ENCODE data around the gene TRIP12. TPM values are rescaled to one million over a fixed set of nuclear protein-coding genes. Genes with fewer than 3 reads are reported as not detected.

The TRIP12 gene
- total and polyA plus RNA-seq, 7 donors = 27.5 to 297 (median 224) TPM

DNA sequence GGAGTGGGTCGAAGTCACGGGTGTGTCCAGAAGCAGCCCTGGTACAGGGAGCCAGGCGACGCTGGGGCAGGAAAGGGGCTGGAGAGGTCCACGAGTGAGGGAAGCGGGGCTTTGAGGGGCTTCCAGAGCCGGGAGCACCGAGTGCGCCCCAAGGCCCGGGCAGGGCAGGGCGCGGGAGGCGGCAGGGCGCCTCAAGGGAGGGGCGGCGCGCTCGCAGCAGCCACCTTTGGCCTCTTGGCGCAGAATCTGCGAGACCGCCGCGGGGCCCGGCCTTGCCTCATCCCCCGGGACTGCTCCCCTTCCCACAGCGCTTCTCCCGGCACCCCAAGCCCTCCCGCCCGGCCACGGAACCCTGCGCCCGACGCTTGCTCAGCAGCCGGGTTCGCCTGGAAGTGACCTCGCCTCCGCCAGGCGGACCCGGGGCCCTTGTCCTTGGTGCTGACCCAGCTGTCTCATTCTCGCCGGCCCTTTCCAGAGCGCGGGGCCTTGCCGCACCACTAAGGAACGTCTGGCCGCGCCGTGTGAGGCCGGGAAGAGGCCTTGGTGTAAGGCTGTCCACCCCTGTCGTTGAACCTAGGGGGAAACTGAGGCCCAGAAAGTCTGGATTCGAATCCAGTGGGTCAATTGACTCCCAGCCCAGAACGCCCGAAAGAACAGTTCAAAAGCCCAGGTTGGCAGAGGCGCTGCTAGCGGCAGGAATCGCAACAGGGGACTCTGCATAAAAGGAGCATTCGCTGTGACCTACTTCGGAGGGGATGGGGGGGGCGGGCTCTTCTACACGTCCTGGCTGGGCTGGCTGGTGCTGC, 206.9 kb downstream of the TRIP12 start:
- DNase-seq = peak; percentile 53
- intact Hi-C loops (cut with DNase I) = no loop called here

DNA sequence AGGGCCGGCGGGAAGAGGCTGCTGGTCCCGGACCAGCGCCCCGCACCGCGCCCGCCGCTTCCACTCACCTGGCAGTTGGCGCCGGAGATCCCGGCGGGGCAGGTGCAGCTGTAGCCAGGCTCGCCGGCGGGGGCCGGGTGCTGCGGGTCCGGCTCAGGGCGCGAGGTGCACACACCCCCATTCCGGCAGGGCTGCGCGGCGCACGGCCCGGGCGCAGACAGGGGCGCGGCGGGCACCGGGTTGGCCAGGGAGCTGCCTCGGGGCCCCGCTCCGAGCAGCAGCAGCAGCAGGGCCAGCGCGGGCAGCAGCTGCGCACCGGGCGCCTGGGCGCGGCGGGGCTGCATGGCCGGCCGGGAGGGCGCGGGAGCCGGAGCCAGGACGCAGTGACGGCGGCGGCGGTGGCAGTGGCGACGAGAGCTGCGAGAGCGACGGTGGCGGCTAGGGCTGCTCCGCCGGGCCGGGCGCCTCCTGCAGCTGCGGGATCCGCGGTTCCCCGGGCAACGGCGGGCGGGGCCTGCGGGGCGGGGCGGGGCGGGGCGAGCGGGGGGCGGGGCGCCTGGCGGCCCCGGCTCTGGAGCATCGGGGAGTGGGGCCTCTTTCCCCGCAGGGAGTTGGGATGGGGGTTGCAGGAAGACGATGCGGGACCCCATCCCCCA, 207.6 kb downstream of the TRIP12 start, which contains the start of gene DNER:
Gene DNER, minus strand, starts transcription at position 476 of the 656 bp plus-strand sequence. Its CDS starts 132 bp downstream, at position 344.
- peak; percentile 44 to 60 (median 52) for ATAC-seq
- intact Hi-C loops (cut with DNase I) = no loop called here
- Histone ChIP-seq H3K36me3 (ENCODE audit: insufficient read depth in 1 of 2, low read depth in 1 of 2) (no peaks in the 10 kb centered on the region), H3K27ac (no peak within 1 kb of the TSS), H3K4me1 (no peaks in the 10 kb centered on the region), H3K4me3 (peak within 1 kb of the TSS; percentile 56), H3K27me3 (ENCODE audit: insufficient read depth in 3 of 3, low read length in 2 of 3) (peaks cover 3 to 85% (median 17%) of the 10 kb centered on the region in 3 donors), H3K9me3 (no peaks in the 10 kb centered on the region)
- 0 to 1% (median 1%) methylated on average over 37 to 84 of the region's 84 CpGs for WGBS, 3 donors
- peak; percentile 35 to 45 for DNase-seq
- TF ChIP-seq, protein P1, sequence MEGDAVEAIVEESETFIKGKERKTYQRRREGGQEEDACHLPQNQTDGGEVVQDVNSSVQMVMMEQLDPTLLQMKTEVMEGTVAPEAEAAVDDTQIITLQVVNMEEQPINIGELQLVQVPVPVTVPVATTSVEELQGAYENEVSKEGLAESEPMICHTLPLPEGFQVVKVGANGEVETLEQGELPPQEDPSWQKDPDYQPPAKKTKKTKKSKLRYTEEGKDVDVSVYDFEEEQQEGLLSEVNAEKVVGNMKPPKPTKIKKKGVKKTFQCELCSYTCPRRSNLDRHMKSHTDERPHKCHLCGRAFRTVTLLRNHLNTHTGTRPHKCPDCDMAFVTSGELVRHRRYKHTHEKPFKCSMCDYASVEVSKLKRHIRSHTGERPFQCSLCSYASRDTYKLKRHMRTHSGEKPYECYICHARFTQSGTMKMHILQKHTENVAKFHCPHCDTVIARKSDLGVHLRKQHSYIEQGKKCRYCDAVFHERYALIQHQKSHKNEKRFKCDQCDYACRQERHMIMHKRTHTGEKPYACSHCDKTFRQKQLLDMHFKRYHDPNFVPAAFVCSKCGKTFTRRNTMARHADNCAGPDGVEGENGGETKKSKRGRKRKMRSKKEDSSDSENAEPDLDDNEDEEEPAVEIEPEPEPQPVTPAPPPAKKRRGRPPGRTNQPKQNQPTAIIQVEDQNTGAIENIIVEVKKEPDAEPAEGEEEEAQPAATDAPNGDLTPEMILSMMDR (IDR thresholded peaks at IDR 0.05) = no peak

More for the DNA sequence above, 206.9 kb downstream of the TRIP12 start:
- Histone ChIP-seq H3K27ac (no peak overlapping the region), H3K9me3 (no peaks in the 10 kb centered on the region), H3K4me1 (no peaks in the 10 kb centered on the region), H3K27me3 (ENCODE audit: insufficient read depth in 3 of 3, low read length in 2 of 3) (peaks cover 3 to 84% (median 18%) of the 10 kb centered on the region in 3 donors), H3K36me3 (ENCODE audit: insufficient read depth in 1 of 2, low read depth in 1 of 2) (no peaks in the 10 kb centered on the region), H3K4me3 (peak overlapping the region; percentile 56)
- TF ChIP-seq, protein P1 (IDR thresholded peaks at IDR 0.05) = no peak
- ATAC-seq = peak; percentile 59 to 71 (median 67)
- WGBS, 3 donors = 1 to 2% (median 2%) methylated on average over 40 to 60 of the region's 60 CpGs

Other genes with a start within 250 kb of the TRIP12 start
- under 1 TPM in 3 of 4 donors, not detected in 1; 0.15 to 0.87 (median 0.54) TPM for gene DNER, start 207.5 kb downstream of the TRIP12 start, total RNA-seq
- under 1 TPM; 0.10 to 0.56 (median 0.17) TPM for gene DNER, start 207.5 kb downstream of the TRIP12 start, polyA plus RNA-seq
- gene FBXO36, start 494 bp upstream of the TRIP12 start, total RNA-seq = 1 to 10 TPM in 1 of 4 donors, under 1 TPM in 3; 0.49 to 1.2 (median 0.97) TPM
- under 1 TPM; 0.21 to 0.60 (median 0.44) TPM for gene FBXO36, start 494 bp upstream of the TRIP12 start, polyA plus RNA-seq
- 1 to 10 TPM in 1 of 4 donors, under 1 TPM in 3; 0.46 to 1.2 (median 0.80) TPM for gene SLC16A14, start 146.9 kb upstream of the TRIP12 start, total RNA-seq
- gene SLC16A14, start 146.9 kb upstream of the TRIP12 start, polyA plus RNA-seq = under 1 TPM; 0.17 to 0.37 (median 0.34) TPM

All from psoas muscle (tissue), 8 donors.